Limb (tissue), 2 donors: ENCODE data around the gene MAP4K1.
"Not testable (repeated sequence)": the region's sequence is repeated elsewhere in the genome, so short reads cannot be mapped to it uniquely, and the experiment has no call there.

Source experiments
- DNase-seq, 2 donors: peaks; one replicate each; pipeline ENCODE4 v3.0.0-alpha.2; 2016; ENCODE audit errors: extremely low spot score in 2 of 2

The MAP4K1 gene

GRCh38 chr19:38624822-38625221 lies 7.1 kb upstream of the MAP4K1 start:
- no peak for DNase-seq

- no peak for DNase-seq
Measured at GRCh38 chr19:38619361-38620174, 1.8 kb upstream of the MAP4K1 start.

GRCh38 chr19:38618590-38619360 lies 1.0 kb upstream of the MAP4K1 start, which contains the start of gene EIF3K:
TSS of gene EIF3K (plus strand) at chr19:38619188. CDS start at chr19:38619269, 81 bp downstream.
- DNase-seq: peak; percentile 99 to 100

- DNase-seq: no peak
Measured at GRCh38 chr19:38617283-38617763, 430 bp downstream of the MAP4K1 start.

GRCh38 chr19:38616265-38616664 lies 1.5 kb downstream of the MAP4K1 start:
- DNase-seq: no peak

- DNase-seq: no peak
Measured at GRCh38 chr19:38615007-38615581, 2.7 kb downstream of the MAP4K1 start.

- DNase-seq: no peak
Measured at GRCh38 chr19:38614289-38614688, 3.5 kb downstream of the MAP4K1 start.

GRCh38 chr19:38606131-38606530 lies 11.6 kb downstream of the MAP4K1 start:
- DNase-seq: no peak

- DNase-seq: not testable (repeated sequence)
Measured at GRCh38 chr19:38602856-38603255, 14.9 kb downstream of the MAP4K1 start.

GRCh38 chr19:38599722-38600121 lies 18.0 kb downstream of the MAP4K1 start:
- no peak for DNase-seq

GRCh38 chr19:38597075-38597474 lies 20.7 kb downstream of the MAP4K1 start:
- no peak for DNase-seq

- DNase-seq: peak; percentile 3 to 75
Measured at GRCh38 chr19:38596057-38596981, 21.4 kb downstream of the MAP4K1 start.

- no peak for DNase-seq
Measured at GRCh38 chr19:38592940-38593339, 24.8 kb downstream of the MAP4K1 start.

- DNase-seq: no peak
Measured at GRCh38 chr19:38588041-38588440, 29.7 kb downstream of the MAP4K1 start.

- DNase-seq: no peak
Measured at GRCh38 chr19:38587562-38587961, 30.2 kb downstream of the MAP4K1 start.

GRCh38 chr19:38583985-38584305 lies 33.8 kb downstream of the MAP4K1 start:
- no peak for DNase-seq

- no peak for DNase-seq
Measured at GRCh38 chr19:38583219-38583984, 34.4 kb downstream of the MAP4K1 start.

GRCh38 chr19:38580080-38580479 lies 37.7 kb downstream of the MAP4K1 start:
- DNase-seq: no peak

GRCh38 chr19:38579304-38579703 lies 38.4 kb downstream of the MAP4K1 start:
- not testable (repeated sequence) for DNase-seq

- no peak for DNase-seq
Measured at GRCh38 chr19:38577826-38578225, 39.9 kb downstream of the MAP4K1 start.
